ENCODE measurements around the gene CHRM1.

DNA sequence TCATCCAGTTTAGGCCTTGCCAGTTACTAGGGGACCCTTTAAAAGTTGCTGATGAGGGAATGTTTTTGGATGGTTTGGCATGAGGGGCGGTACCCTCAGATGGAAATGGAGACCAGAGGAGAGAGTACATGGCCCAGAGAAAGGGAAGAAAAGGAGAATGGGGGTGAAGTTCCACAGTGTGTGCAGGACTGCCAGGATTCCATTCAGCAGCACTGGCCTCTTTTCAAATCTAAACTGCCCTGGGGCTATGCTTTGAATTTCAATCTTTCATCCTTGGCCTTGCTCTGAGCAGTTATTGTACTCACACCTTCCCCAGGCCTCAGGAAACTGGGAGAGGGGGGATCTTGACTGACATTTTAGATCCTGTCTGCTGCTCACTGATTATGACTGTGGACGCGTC is 37.5 kb downstream of the CHRM1 start:
- TF ChIP-seq, protein P1, sequence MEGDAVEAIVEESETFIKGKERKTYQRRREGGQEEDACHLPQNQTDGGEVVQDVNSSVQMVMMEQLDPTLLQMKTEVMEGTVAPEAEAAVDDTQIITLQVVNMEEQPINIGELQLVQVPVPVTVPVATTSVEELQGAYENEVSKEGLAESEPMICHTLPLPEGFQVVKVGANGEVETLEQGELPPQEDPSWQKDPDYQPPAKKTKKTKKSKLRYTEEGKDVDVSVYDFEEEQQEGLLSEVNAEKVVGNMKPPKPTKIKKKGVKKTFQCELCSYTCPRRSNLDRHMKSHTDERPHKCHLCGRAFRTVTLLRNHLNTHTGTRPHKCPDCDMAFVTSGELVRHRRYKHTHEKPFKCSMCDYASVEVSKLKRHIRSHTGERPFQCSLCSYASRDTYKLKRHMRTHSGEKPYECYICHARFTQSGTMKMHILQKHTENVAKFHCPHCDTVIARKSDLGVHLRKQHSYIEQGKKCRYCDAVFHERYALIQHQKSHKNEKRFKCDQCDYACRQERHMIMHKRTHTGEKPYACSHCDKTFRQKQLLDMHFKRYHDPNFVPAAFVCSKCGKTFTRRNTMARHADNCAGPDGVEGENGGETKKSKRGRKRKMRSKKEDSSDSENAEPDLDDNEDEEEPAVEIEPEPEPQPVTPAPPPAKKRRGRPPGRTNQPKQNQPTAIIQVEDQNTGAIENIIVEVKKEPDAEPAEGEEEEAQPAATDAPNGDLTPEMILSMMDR (IDR thresholded peaks at IDR 0.05): no peak
- TF ChIP-seq POLR2A (IDR thresholded peaks at IDR 0.05): no peak
